ENCODE measurements around the gene SPRYD3.
A peak's percentile ranks its signal among the peaks of the same experiment; 100 is the strongest.

Gene SPRYD3

GRCh38 chr12:53063708-53064612 lies 15.2 kb downstream of the SPRYD3 start:
- peak; percentile 13 for DNase-seq

DNA sequence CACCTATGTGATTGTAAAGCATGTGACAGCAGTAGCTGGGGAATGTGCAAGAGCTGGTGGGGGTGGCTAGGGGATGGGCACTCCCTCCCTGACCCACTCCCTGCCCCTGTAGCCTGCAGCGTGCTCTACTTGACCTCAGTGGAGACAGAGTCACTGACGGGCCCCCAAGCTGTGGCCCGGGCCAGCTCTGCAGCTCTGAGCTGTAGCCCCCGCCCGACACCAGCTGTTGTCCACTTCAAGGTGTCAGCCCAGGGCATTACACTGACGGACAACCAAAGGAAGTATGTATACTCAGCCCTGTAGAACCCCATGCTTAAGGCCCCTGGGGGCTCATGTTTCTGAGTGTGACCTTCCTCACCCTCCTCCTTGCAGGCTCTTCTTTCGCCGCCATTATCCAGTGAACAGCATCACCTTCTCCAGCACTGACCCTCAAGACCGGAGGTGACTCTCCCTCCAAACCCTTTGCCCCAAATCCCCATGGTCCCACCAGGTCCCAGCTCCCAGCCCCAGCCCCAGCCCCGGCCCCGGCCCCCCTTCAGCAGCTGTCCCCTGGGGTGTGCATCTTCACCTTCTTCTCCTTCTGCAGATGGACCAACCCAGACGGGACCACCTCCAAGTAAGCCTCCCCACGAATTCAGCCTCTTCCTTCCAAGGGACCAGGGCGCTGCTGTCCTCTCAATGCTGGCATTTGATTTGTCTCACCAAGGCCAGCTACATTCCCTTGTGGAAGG lies 16.0 kb downstream of the SPRYD3 start:
- DNase-seq, result no peak

GRCh38 chr12:53062011-53062961 lies 16.9 kb downstream of the SPRYD3 start:
- no peak for DNase-seq

- no peak for DNase-seq
These were observed 17.7 kb downstream of the SPRYD3 start for GRCh38 chr12:53061404-53062010.

- DNase-seq, result no peak
These were observed 18.4 kb downstream of the SPRYD3 start for GRCh38 chr12:53060721-53061276.

- no peak for DNase-seq
These were observed 19.0 kb downstream of the SPRYD3 start for GRCh38 chr12:53060064-53060720.

DNA sequence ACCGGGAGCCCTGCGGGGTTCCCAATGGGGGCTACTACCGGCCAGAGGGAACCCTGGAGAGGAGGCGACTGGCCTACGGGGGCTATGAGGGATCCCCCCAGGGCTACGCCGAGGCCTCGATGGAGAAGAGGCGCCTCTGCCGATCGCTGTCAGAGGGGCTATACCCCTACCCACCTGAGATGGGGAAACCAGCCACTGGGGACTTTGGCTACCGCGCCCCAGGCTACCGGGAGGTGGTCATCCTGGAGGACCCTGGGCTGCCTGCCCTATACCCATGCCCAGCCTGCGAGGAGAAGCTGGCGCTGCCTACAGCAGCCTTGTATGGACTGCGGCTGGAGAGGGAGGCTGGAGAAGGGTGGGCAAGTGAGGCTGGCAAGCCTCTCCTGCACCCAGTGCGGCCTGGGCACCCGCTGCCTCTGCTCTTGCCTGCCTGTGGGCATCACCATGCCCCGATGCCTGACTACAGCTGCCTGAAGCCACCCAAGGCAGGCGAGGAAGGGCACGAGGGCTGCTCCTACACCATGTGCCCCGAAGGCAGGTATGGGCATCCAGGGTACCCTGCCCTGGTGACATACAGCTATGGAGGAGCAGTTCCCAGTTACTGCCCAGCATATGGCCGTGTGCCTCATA lies 19.6 kb downstream of the SPRYD3 start:
- no peak for DNase-seq

- DNase-seq, result no peak
These were observed 20.3 kb downstream of the SPRYD3 start for GRCh38 chr12:53058674-53059433.

- no peak for DNase-seq
These were observed 21.2 kb downstream of the SPRYD3 start for GRCh38 chr12:53057816-53058500.

GRCh38 chr12:53056901-53057300 lies 22.3 kb downstream of the SPRYD3 start:
- no peak for DNase-seq

DNA sequence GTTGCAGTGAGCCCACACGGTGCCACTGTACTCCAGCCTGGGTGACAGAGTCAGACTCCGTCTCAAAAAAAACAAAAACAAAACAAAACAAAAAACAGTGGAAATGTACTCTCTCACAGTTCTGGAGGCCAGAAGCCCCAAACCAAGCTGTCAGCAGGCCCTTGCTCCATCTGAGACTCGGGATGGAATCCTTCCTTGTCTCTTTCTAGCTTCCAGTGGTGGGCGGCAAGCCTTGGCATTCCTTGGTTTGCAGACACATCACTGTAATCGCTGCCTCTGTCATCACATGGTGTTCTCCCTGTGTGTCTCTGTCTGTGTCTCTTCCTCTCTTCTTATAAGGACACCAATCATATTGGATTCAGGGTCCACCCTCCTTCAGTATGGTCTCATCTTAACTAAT lies 22.9 kb downstream of the SPRYD3 start:
- no peak for DNase-seq

DNA sequence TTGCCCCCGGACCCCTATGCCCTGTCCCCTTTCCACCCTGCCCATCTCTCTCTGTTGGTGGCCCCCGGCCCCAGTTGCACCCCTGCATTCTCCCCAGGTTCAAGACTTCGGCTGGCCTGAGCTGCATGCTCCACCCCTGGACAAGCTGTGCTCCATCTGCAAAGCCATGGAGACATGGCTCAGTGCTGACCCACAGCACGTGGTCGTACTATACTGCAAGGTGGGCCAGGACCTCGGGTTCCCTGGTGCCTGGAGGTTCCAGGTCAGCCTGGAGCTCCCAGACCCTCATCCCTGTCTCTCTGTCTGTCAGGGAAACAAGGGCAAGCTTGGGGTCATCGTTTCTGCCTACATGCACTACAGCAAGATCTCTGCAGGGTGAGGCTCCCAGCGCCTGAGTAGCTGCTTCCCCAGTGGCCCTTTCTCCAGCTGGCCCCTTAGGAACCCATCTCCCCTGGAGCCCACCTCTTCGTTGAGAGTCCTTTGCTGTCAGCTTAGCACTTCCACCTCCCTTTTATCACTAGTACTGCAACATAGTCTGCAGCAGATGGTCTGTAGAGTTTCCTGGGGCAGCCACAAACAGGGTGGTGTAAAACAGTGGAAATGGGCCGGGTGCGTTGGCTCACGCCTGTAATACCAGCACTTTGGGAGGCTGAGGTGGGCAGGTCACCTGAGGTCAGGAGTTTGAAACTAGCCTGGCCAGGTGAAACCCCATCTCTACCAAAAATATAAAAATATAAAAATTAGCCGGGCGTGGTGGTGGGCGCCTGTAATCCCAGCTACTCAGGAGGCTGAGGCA lies 23.5 kb downstream of the SPRYD3 start:
- no peak for DNase-seq

- DNase-seq, result peak; percentile 98
These were observed 24.9 kb downstream of the SPRYD3 start for GRCh38 chr12:53054112-53054878.

DNA sequence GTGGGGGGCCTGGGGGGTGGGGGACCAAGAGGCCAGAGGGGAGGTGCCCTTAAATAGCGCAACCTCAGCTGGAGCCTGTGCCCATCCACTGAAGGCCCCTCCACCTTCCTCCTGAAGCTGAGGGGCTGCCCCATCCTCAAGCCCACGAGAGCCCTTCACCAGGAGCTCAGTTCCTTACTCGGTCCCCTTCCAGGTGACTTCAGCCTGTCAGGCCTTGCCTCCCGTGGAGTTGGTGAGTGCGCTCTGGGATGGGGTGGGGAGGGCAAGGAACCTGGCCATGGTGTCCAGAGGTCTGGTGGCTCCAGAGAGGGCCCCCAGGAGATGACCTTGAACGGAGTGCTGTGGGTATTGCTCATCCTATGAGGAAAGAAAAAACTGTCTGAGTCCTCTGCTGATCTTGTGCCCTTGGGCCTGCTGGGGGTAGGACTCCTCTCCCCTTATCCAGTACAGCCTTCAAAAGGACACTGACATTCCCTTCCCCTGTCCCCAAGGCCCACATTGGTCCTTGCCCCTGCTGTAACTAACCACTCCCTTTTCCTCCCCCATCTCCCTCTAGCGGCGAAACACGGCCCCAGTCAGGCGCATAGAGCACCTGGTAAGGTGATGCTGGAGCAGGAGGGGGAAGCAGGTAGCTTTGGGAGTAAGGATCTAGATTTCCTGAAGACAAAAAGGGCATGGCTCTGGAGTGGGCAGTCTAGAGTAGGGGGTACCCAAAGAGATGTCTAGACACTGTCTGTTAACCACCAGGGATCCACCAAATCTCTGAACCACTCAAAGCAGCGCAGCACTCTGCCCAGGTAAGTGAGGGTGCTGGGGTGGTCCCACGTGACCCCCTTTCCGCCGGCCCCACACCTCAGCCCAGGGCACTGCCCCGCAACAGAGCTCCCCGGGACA lies 25.7 kb downstream of the SPRYD3 start:
- DNase-seq, result peak; percentile 59

GRCh38 chr12:53052419-53053217 lies 26.6 kb downstream of the SPRYD3 start:
- DNase-seq, result no peak
